Measurements from ENCODE around the gene CACNA2D4. TPM values are rescaled to one million over a fixed set of nuclear protein-coding genes. Genes with fewer than 3 reads are reported as not detected.

Gene CACNA2D4
- total and polyA plus RNA-seq, 2 of the 13 experiments (the other 11 are each of a cell fraction or from before 2014, with no cell fraction given) = 14.2 to 136 TPM

GRCh38 chr12:1816730-1817348 is 101.6 kb downstream of the CACNA2D4 start (continued):
- peak; percentile 32; the same call in 1 of the 2 replicates for TF ChIP-seq JUND (CRISPR knock-in tag; IDR thresholded peaks at IDR 0.05)
- TF ChIP-seq DPF2 (CRISPR knock-in tag; IDR thresholded peaks at IDR 0.05; ENCODE audit: borderline replicate concordance, low read depth) = peak; percentile 1; the same call in 1 of the 2 replicates
- peak; percentile 55; the same call in 1 of the 2 replicates for TF ChIP-seq MATR3 (CRISPR knock-in tag; IDR thresholded peaks at IDR 0.05)
- peak; percentile 18; the same call in 1 of the 2 replicates for TF ChIP-seq SKIL (CRISPR knock-in tag; IDR thresholded peaks at IDR 0.05; ENCODE audit: borderline replicate concordance)
- no peak for TF ChIP-seq PCBP2 (optimal IDR thresholded peaks at IDR 0.05; ENCODE audit: low read depth, low read length, poor library complexity, severe bottlenecking)
- peak; percentile 39; the same call in 1 of the 3 replicates for TF ChIP-seq MXI1 (IDR thresholded peaks at IDR 0.05; ENCODE audit: borderline replicate concordance, low read depth, low read length)
- TF ChIP-seq ETV6 (CRISPR knock-in tag; conservative IDR thresholded peaks at IDR 0.05) = no peak
- TF ChIP-seq PHF21A (CRISPR knock-in tag; IDR thresholded peaks at IDR 0.05) = peak; percentile 12; the same call in 1 of the 2 replicates
- 0 out of 2 replicates have a peak, but pooled peaks have one; percentile 22 for TF ChIP-seq ZNF589 (CRISPR knock-in tag; conservative IDR thresholded peaks at IDR 0.05)
- peak; percentile 88 for TF ChIP-seq MNT (IDR thresholded peaks at IDR 0.05)
- TF ChIP-seq ZNF780A (CRISPR knock-in tag; IDR thresholded peaks at IDR 0.05) = peak; percentile 41; the same call in 1 of the 2 replicates
- TF ChIP-seq ATF4 (CRISPR knock-in tag; IDR thresholded peaks at IDR 0.05) = 0 out of 4 replicates have a peak, but pooled peaks of 1 of the 2 experiments have one; percentile 15
- TF ChIP-seq ZNF788 (CRISPR knock-in tag; IDR thresholded peaks at IDR 0.05; ENCODE audit: borderline replicate concordance) = 0 out of 2 replicates have a peak, but pooled peaks have one; percentile 24
- peak; percentile 58; the same call in 1 of the 2 replicates for TF ChIP-seq JUNB (CRISPR knock-in tag; IDR thresholded peaks at IDR 0.05; ENCODE audit: borderline replicate concordance)
- TF ChIP-seq ZNF431 (CRISPR knock-in tag; IDR thresholded peaks at IDR 0.05; ENCODE audit: borderline replicate concordance, low read depth) = peak; percentile 65; the same call in 1 of the 2 replicates
